HL-60 (cell line): ENCODE results near the gene LENG9.
"Not testable (repeated sequence)": the region's sequence is repeated elsewhere in the genome, so short reads cannot be mapped to it uniquely, and the experiment has no call there.

Experiments
- DNase-seq, 2 experiments: peaks; one replicate each; pipeline ENCODE4 v3.0.0-alpha.2; 2010 to 2020; ENCODE audit warnings: low read depth in 1 of 2, low spot score in 1 of 2
- H3K27ac ChIP-seq: fragments of 250-450 bp; sonication (Bioruptor Pico); replicated peaks from 2 replicates; pipeline ENCODE4 v1.5.1; 2020; ENCODE audit warnings: mild to moderate bottlenecking, moderate library complexity
- H3K27me3 ChIP-seq: fragments of 250-450 bp; sonication (Bioruptor Pico); 2 replicates; pipeline ENCODE4 v1.5.1; 2021; ENCODE audit warnings: mild to moderate bottlenecking, moderate library complexity; ENCODE audit not compliant: insufficient read depth, poor library complexity, severe bottlenecking
- H3K4me3 ChIP-seq: replicated peaks from 2 replicates; pipeline ENCODE4 v1.5.1; 2011; ENCODE audit warnings: mild to moderate bottlenecking, control low read depth, low read length; ENCODE audit not compliant: insufficient read depth
- CTCF ChIP-seq: IDR thresholded peaks from one replicate; pipeline ENCODE4 v1.5.1; 2011; ENCODE audit warnings: low read length, control low read depth, inconsistent platforms; ENCODE audit not compliant: insufficient read depth
- GABPA ChIP-seq: IDR thresholded peaks from 2 replicates; pipeline ENCODE4 v1.6.1; 2012; ENCODE audit warnings: low read depth
- POLR2AphosphoS5 ChIP-seq: IDR thresholded peaks from 2 replicates; pipeline ENCODE4 v1.6.1; 2012; ENCODE audit warnings: low read depth
- SPI1 ChIP-seq: IDR thresholded peaks from 2 replicates; pipeline ENCODE4 v1.6.1; 2012; ENCODE audit warnings: low read depth, mild to moderate bottlenecking, borderline replicate concordance
- TF ChIP-seq, protein P1 (sequence below): IDR thresholded peaks from 2 replicates; pipeline ENCODE4 v1.6.1; 2012; ENCODE audit warnings: low read depth; ENCODE audit not compliant: insufficient replicate concordance

Gene LENG9

DNA sequence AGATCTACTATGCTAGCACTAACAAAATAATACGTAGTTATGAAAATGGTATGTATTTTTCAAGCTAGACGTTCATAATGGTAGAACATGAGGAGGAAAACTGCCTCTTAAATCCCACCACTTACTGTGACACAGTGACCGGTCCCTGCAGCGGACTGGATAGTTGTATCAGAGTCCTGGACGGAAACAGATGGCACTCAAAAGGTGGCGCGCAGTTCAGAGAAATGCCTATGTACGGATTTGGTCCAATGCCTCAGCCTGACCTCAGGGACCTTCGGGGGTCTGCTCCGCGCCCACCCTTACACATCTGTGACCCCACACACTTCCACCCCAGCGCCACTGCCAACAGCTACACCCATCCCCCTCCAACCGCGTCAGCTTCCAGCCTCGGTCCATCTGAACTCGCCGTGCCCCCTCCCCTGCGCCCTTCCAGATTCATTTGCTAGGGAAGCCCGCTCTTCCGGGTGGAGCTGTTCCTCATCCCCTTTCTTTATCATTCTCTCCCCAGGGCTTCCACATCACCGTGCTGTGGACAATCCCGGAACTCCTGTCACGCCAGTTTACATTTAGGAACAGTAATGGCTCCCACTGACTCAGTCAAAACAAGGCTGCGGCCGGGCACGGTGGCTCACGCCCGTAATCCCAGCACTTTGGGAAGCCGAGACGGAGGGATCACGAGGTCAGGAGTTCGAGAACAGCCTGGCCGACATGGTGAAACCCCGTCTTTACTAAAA, 15.4 kb downstream of the LENG9 start:
- Histone ChIP-seq H3K27ac (peak overlapping the region; percentile 91), H3K27me3 (no peaks in the 10 kb centered on the region), H3K4me3 (peak overlapping the region; percentile 96)
- TF ChIP-seq, protein P1, sequence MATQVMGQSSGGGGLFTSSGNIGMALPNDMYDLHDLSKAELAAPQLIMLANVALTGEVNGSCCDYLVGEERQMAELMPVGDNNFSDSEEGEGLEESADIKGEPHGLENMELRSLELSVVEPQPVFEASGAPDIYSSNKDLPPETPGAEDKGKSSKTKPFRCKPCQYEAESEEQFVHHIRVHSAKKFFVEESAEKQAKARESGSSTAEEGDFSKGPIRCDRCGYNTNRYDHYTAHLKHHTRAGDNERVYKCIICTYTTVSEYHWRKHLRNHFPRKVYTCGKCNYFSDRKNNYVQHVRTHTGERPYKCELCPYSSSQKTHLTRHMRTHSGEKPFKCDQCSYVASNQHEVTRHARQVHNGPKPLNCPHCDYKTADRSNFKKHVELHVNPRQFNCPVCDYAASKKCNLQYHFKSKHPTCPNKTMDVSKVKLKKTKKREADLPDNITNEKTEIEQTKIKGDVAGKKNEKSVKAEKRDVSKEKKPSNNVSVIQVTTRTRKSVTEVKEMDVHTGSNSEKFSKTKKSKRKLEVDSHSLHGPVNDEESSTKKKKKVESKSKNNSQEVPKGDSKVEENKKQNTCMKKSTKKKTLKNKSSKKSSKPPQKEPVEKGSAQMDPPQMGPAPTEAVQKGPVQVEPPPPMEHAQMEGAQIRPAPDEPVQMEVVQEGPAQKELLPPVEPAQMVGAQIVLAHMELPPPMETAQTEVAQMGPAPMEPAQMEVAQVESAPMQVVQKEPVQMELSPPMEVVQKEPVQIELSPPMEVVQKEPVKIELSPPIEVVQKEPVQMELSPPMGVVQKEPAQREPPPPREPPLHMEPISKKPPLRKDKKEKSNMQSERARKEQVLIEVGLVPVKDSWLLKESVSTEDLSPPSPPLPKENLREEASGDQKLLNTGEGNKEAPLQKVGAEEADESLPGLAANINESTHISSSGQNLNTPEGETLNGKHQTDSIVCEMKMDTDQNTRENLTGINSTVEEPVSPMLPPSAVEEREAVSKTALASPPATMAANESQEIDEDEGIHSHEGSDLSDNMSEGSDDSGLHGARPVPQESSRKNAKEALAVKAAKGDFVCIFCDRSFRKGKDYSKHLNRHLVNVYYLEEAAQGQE: peak; percentile 54
- TF ChIP-seq POLR2AphosphoS5: no peak
- DNase-seq: peak; percentile 50 to 69

GRCh38 chr19:54446349-54446748, 17.2 kb downstream of the LENG9 start:
- H3K27ac ChIP-seq, H3K27me3 ChIP-seq, DNase-seq, H3K4me3 ChIP-seq: not testable (repeated sequence)

DNA sequence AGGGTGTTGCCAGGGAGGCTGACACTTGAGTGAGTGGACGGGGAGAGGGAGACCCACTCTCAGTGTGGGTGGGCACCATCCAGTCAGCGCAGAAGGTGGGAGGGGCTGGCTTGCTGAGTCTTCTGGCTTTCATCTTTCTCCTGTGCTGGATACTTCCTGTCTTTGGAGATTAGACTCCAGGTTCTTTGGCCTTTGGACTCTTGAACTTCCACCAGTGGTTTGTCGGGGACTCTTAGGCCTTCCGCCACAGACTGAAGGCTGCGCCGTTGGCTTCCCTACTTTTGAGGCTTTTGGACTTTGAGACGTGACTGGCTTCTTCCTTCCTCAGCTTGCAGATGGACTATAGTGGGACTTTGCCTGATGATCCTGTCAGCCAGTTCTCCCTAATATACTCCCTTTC, 18.8 kb downstream of the LENG9 start:
- no peak for TF ChIP-seq CTCF
- no peak for TF ChIP-seq GABPA
- no peak for DNase-seq
- no peak overlapping the region for H3K4me3 ChIP-seq
- no peaks in the 10 kb centered on the region for H3K27me3 ChIP-seq
- H3K27ac ChIP-seq: no peak overlapping the region

- TF ChIP-seq POLR2AphosphoS5 (no peak), SPI1 (no peak), GABPA (no peak), CTCF (no peak)
- TF ChIP-seq, protein P1: no peak
- Histone ChIP-seq H3K27me3 (no peaks in the 10 kb centered on the region), H3K27ac (no peak overlapping the region), H3K4me3 (no peak overlapping the region)
- no peak for DNase-seq
Measured at GRCh38 chr19:54440641-54441040, 22.9 kb downstream of the LENG9 start.

- TF ChIP-seq CTCF (peak; percentile 56), POLR2AphosphoS5 (no peak), GABPA (no peak), SPI1 (no peak)
- TF ChIP-seq, protein P1: no peak
- H3K4me3 ChIP-seq: no peak overlapping the region
- H3K27ac ChIP-seq: no peak overlapping the region
- peak in 1 of 2 experiments; percentile 69 for DNase-seq
- no peaks in the 10 kb centered on the region for H3K27me3 ChIP-seq
Measured at GRCh38 chr19:54439174-54439851, 24.3 kb downstream of the LENG9 start.
